A549 (cell line): Measurements from ENCODE around the gene NANS. TPM values are rescaled to one million over a fixed set of nuclear protein-coding genes. Genes with fewer than 3 reads are reported as not detected.
A peak's percentile ranks its signal among the peaks of the same experiment; 100 is the strongest.

ENCODE experiments used
- EHMT2 ChIP-seq: fragments of 200-600 bp; sonication (generic); IDR thresholded peaks from 2 replicates; pipeline ENCODE4 v1.6.1; 2016; ENCODE audit warnings: antibody characterized with exemption, low read depth, mild to moderate bottlenecking, moderate library complexity
- EP300 ChIP-seq, 2 experiments: fragments of >200 bp; sonication (Bioruptor Twin); formaldehyde crosslinking; IDR thresholded peaks; 2 replicates in 1 of 2; 3 replicates in 1 of 2; pipeline ENCODE4 v1.6.1; 2016 to 2017
- ESRRA ChIP-seq: fragments of 150-350 bp; IDR thresholded peaks from 2 replicates; pipeline ENCODE4 v1.6.1; 2014; ENCODE audit warnings: mild to moderate bottlenecking, low read length, borderline replicate concordance
- FOSB ChIP-seq: fragments of 250-450 bp; sonication (Bioruptor Pico); IDR thresholded peaks from 2 replicates; pipeline ENCODE4 v1.5.0; 2020; ENCODE audit warnings: mild to moderate bottlenecking, moderate library complexity
- HOXB5 ChIP-seq: fragments of 250-450 bp; sonication (Bioruptor Pico); IDR thresholded peaks from 2 replicates; pipeline ENCODE4 v1.5.0; 2020; ENCODE audit warnings: mild to moderate bottlenecking, moderate library complexity
- JUN ChIP-seq, 2 experiments: fragments of >200 bp; sonication (Bioruptor Twin); formaldehyde crosslinking; IDR thresholded peaks; 2 replicates in 1 of 2; 3 replicates in 1 of 2; pipeline ENCODE4 v1.6.1; 2016 to 2017
- MYC ChIP-seq: IDR thresholded peaks from 2 replicates; pipeline ENCODE4 v1.6.1; 2012; ENCODE audit warnings: mild to moderate bottlenecking, inconsistent platforms, low read length, improper control_type of control experiment, borderline replicate concordance
- NR3C1 ChIP-seq: fragments of >200 bp; sonication (Bioruptor Twin); formaldehyde crosslinking; IDR thresholded peaks from 3 replicates; pipeline ENCODE4 v1.6.1; 2017
- RARB ChIP-seq: fragments of 250-450 bp; sonication (Bioruptor Pico); IDR thresholded peaks from 2 replicates; pipeline ENCODE4 v1.8.0; 2021; ENCODE audit warnings: mild to moderate bottlenecking, moderate library complexity
- RCOR1 ChIP-seq: fragments of 150-350 bp; IDR thresholded peaks from 2 replicates; pipeline ENCODE4 v1.6.1; 2014; ENCODE audit warnings: antibody characterized with exemption, low read length, low read depth
- RFX5 ChIP-seq: fragments of 450-650 bp; IDR thresholded peaks from 2 replicates; pipeline ENCODE4 v1.7.1; 2014; ENCODE audit warnings: antibody characterized with exemption, mild to moderate bottlenecking, moderate library complexity
- RNF2 ChIP-seq: fragments of 200-600 bp; sonication (generic); IDR thresholded peaks from 2 replicates; pipeline ENCODE4 v1.6.1; 2016; ENCODE audit warnings: low read depth, mild to moderate bottlenecking, antibody characterized with exemption, moderate library complexity, borderline replicate concordance
- TP53 ChIP-seq: fragments of 250-450 bp; sonication (Bioruptor Pico); IDR thresholded peaks from 2 replicates; pipeline ENCODE4 v1.5.0; 2021; ENCODE audit warnings: mild to moderate bottlenecking, moderate library complexity
- ZNF302 ChIP-seq: fragments of 250-450 bp; sonication (Bioruptor Pico); IDR thresholded peaks from 2 replicates; pipeline ENCODE4 v1.9.0; 2021; ENCODE audit warnings: inconsistent platforms, mild to moderate bottlenecking, moderate library complexity
- ZSCAN20 ChIP-seq: fragments of 250-450 bp; sonication (Bioruptor Pico); IDR thresholded peaks from 2 replicates; pipeline ENCODE4 v1.8.0; 2022; ENCODE audit warnings: mild to moderate bottlenecking, moderate library complexity
- polyA plus RNA-seq, 4 experiments: library from polyadenylated mRNA; depleted of rRNA in 3 of 4; stranded (reverse); fragments of >200 nt; fragmentation: RNase III in 1 of 4; extraction: RNeasy Plus Mini Kit Qiagen cat#74134 plus additional on column Dnase treatment in 1 of 4; gene quantifications; 2 replicates in 3 of 4; 3 replicates in 1 of 4; pipeline ENCODE4 v1.2.3, GENCODE V29; 2011 to 2017
- TF ChIP-seq, protein P1 (sequence below): IDR thresholded peaks from 2 replicates; pipeline ENCODE4 v1.6.1; 2012
- TF ChIP-seq, protein P2 (sequence below): fragments of 150-350 bp; IDR thresholded peaks from 2 replicates; pipeline ENCODE4 v1.6.1; 2014; ENCODE audit warnings: low read depth, mild to moderate bottlenecking, low read length
- TF ChIP-seq, protein P3 (sequence below): fragments of 450-650 bp; IDR thresholded peaks from 2 replicates; pipeline ENCODE4 v1.6.1; 2014; ENCODE audit warnings: antibody characterized with exemption
- TF ChIP-seq, protein P4 (sequence below): fragments of >200 bp; sonication (Bioruptor Twin); formaldehyde crosslinking; IDR thresholded peaks from 2 replicates; pipeline ENCODE4 v1.6.1; 2016
- TF ChIP-seq, protein P5 (sequence below): fragments of 200-600 bp; sonication (generic); IDR thresholded peaks from 2 replicates; pipeline ENCODE4 v1.6.1; 2016; ENCODE audit warnings: antibody characterized with exemption, mild to moderate bottlenecking, moderate library complexity
- TF ChIP-seq, protein P6 (sequence below): fragments of >200 bp; sonication (Bioruptor Twin); formaldehyde crosslinking; IDR thresholded peaks from 3 replicates; pipeline ENCODE4 v1.5.1; 2016

The NANS gene
- polyA plus RNA-seq, 2 of the 4 experiments (the other 2 are of a cell fraction) = 56.8 to 70.2 TPM

DNA sequence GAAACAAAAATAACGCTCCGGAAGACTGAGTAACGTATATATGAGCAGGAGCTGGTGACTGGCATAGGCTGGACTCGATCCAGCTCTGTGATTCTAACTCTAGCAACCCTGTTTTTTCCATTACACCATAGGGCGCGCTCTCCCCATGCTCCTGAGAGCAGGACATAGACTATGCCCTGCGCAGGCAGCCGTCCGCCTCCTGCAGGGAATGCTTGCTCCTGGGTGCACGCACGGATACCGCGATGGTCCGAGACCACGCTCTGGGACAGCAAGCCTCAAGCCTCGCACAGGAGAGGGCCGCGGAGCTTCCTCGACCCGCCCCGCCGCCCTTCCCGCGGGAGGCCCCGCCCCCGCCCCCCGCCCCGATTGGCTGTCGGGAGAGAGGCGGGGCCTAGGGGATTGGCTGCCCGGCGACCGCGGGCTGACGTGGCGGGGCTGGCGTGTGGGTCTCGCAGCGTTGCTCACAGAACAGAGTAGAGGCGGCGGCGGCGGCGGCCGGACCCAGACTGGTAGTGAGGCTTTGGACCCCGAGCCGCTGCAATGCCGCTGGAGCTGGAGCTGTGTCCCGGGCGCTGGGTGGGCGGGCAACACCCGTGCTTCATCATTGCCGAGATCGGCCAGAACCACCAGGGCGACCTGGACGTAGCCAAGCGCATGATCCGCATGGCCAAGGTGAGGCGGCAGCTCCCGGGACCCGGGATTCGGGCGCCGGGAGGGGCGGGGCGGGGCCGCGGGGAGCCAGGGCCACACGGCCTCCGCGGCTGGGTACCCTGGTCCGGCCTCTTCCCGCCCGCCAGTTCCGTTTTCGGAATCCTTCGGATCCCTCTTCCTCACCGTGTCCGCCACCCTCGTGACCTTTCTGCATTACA, at the start of gene NANS (continued):
- no peak for TF ChIP-seq RNF2
- TF ChIP-seq, protein P1, sequence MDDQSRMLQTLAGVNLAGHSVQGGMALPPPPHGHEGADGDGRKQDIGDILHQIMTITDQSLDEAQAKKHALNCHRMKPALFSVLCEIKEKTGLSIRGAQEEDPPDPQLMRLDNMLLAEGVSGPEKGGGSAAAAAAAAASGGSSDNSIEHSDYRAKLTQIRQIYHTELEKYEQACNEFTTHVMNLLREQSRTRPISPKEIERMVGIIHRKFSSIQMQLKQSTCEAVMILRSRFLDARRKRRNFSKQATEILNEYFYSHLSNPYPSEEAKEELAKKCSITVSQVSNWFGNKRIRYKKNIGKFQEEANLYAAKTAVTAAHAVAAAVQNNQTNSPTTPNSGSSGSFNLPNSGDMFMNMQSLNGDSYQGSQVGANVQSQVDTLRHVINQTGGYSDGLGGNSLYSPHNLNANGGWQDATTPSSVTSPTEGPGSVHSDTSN = no peak
- no peak for TF ChIP-seq RARB
- TF ChIP-seq, protein P2, sequence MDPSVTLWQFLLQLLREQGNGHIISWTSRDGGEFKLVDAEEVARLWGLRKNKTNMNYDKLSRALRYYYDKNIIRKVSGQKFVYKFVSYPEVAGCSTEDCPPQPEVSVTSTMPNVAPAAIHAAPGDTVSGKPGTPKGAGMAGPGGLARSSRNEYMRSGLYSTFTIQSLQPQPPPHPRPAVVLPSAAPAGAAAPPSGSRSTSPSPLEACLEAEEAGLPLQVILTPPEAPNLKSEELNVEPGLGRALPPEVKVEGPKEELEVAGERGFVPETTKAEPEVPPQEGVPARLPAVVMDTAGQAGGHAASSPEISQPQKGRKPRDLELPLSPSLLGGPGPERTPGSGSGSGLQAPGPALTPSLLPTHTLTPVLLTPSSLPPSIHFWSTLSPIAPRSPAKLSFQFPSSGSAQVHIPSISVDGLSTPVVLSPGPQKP = no peak
- TF ChIP-seq, protein P3, sequence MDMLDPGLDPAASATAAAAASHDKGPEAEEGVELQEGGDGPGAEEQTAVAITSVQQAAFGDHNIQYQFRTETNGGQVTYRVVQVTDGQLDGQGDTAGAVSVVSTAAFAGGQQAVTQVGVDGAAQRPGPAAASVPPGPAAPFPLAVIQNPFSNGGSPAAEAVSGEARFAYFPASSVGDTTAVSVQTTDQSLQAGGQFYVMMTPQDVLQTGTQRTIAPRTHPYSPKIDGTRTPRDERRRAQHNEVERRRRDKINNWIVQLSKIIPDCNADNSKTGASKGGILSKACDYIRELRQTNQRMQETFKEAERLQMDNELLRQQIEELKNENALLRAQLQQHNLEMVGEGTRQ = no peak
- peak; percentile 69 to 96; a peak in 4 of 5 replicates for TF ChIP-seq JUN (IDR thresholded peaks at IDR 0.05)
- no peak for TF ChIP-seq NR3C1
- no peak for TF ChIP-seq TP53 (CRISPR knock-in tag)
- no peak for TF ChIP-seq ESRRA
- no peak for TF ChIP-seq ZSCAN20
- TF ChIP-seq FOSB (CRISPR knock-in tag) = no peak
- peak; percentile 71; the same call in 1 of the 2 replicates for TF ChIP-seq MYC
- no peak for TF ChIP-seq HOXB5 (CRISPR knock-in tag)
- no peak for TF ChIP-seq EP300 (IDR thresholded peaks at IDR 0.05)
- TF ChIP-seq, protein P4, sequence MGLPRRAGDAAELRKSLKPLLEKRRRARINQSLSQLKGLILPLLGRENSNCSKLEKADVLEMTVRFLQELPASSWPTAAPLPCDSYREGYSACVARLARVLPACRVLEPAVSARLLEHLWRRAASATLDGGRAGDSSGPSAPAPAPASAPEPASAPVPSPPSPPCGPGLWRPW = no peak
- TF ChIP-seq, protein P5, sequence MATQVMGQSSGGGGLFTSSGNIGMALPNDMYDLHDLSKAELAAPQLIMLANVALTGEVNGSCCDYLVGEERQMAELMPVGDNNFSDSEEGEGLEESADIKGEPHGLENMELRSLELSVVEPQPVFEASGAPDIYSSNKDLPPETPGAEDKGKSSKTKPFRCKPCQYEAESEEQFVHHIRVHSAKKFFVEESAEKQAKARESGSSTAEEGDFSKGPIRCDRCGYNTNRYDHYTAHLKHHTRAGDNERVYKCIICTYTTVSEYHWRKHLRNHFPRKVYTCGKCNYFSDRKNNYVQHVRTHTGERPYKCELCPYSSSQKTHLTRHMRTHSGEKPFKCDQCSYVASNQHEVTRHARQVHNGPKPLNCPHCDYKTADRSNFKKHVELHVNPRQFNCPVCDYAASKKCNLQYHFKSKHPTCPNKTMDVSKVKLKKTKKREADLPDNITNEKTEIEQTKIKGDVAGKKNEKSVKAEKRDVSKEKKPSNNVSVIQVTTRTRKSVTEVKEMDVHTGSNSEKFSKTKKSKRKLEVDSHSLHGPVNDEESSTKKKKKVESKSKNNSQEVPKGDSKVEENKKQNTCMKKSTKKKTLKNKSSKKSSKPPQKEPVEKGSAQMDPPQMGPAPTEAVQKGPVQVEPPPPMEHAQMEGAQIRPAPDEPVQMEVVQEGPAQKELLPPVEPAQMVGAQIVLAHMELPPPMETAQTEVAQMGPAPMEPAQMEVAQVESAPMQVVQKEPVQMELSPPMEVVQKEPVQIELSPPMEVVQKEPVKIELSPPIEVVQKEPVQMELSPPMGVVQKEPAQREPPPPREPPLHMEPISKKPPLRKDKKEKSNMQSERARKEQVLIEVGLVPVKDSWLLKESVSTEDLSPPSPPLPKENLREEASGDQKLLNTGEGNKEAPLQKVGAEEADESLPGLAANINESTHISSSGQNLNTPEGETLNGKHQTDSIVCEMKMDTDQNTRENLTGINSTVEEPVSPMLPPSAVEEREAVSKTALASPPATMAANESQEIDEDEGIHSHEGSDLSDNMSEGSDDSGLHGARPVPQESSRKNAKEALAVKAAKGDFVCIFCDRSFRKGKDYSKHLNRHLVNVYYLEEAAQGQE = peak; percentile 81
- no peak for TF ChIP-seq RCOR1
- TF ChIP-seq ZNF302 (CRISPR knock-in tag) = no peak
- no peak for TF ChIP-seq RFX5
- TF ChIP-seq, protein P6, sequence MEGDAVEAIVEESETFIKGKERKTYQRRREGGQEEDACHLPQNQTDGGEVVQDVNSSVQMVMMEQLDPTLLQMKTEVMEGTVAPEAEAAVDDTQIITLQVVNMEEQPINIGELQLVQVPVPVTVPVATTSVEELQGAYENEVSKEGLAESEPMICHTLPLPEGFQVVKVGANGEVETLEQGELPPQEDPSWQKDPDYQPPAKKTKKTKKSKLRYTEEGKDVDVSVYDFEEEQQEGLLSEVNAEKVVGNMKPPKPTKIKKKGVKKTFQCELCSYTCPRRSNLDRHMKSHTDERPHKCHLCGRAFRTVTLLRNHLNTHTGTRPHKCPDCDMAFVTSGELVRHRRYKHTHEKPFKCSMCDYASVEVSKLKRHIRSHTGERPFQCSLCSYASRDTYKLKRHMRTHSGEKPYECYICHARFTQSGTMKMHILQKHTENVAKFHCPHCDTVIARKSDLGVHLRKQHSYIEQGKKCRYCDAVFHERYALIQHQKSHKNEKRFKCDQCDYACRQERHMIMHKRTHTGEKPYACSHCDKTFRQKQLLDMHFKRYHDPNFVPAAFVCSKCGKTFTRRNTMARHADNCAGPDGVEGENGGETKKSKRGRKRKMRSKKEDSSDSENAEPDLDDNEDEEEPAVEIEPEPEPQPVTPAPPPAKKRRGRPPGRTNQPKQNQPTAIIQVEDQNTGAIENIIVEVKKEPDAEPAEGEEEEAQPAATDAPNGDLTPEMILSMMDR = no peak
- no peak for TF ChIP-seq EHMT2
